GM06990 (cell line): ENCODE measurements around the gene ST6GALNAC3.

Experiments
- DNase-seq: peaks from one replicate; pipeline ENCODE4 v3.0.0-alpha.2; 2011; ENCODE audit not compliant: insufficient read length; ENCODE audit errors: extremely low read depth
- H3K27me3 ChIP-seq: replicated peaks from 2 replicates; pipeline ENCODE4 v1.6.0; 2011; ENCODE audit warnings: low read length; ENCODE audit not compliant: control insufficient read depth, insufficient read depth
- H3K36me3 ChIP-seq: 2 replicates; pipeline ENCODE4 v1.5.1; 2011; ENCODE audit warnings: low read length; ENCODE audit not compliant: control insufficient read depth, insufficient read depth
- H3K4me3 ChIP-seq: replicated peaks from 2 replicates; pipeline ENCODE4 v1.5.1; 2011; ENCODE audit warnings: low read depth, mild to moderate bottlenecking, control low read depth, low read length
- CTCF ChIP-seq: IDR thresholded peaks from 2 replicates; pipeline ENCODE4 v1.5.1; 2011; ENCODE audit warnings: low read length, control low read depth, mild to moderate bottlenecking, inconsistent platforms; ENCODE audit not compliant: insufficient read depth, poor library complexity, severe bottlenecking

ST6GALNAC3 gene

GRCh38 chr1:76225526-76225925 is 151.0 kb downstream of the ST6GALNAC3 start:
- DNase-seq, result no peak
- Histone ChIP-seq H3K36me3 (no peaks in the 10 kb centered on the region), H3K27me3 (no peaks in the 10 kb centered on the region), H3K4me3 (no peak overlapping the region)
- TF ChIP-seq CTCF, result no peak

- no peak overlapping the region for H3K4me3 ChIP-seq
- TF ChIP-seq CTCF, result no peak
- no peak for DNase-seq
- H3K27me3 ChIP-seq, result no peaks in the 10 kb centered on the region
- no peaks in the 10 kb centered on the region for H3K36me3 ChIP-seq
Observed at GRCh38 chr1:76227621-76228020, 153.1 kb downstream of the ST6GALNAC3 start.

GRCh38 chr1:76229279-76230005 is 154.9 kb downstream of the ST6GALNAC3 start:
- no peak for DNase-seq
- Histone ChIP-seq H3K27me3 (peaks cover 2% of the 10 kb centered on the region; the same call in 1 of the 2 replicates), H3K36me3 (no peaks in the 10 kb centered on the region), H3K4me3 (no peak overlapping the region)
- no peak for TF ChIP-seq CTCF

GRCh38 chr1:76230842-76231281 is 156.3 kb downstream of the ST6GALNAC3 start:
- no peaks in the 10 kb centered on the region for H3K36me3 ChIP-seq
- H3K4me3 ChIP-seq, result no peak overlapping the region
- peaks cover 2% of the 10 kb centered on the region; the same call in 1 of the 2 replicates for H3K27me3 ChIP-seq
- DNase-seq, result no peak
- no peak for TF ChIP-seq CTCF

GRCh38 chr1:76231320-76231719 is 156.8 kb downstream of the ST6GALNAC3 start:
- Histone ChIP-seq H3K4me3 (no peak overlapping the region), H3K36me3 (no peaks in the 10 kb centered on the region), H3K27me3 (peaks cover 2% of the 10 kb centered on the region; the same call in 1 of the 2 replicates)
- no peak for TF ChIP-seq CTCF
- DNase-seq, result no peak

GRCh38 chr1:76232666-76233065 is 158.1 kb downstream of the ST6GALNAC3 start:
- no peak for DNase-seq
- H3K27me3 ChIP-seq, result peaks cover 2% of the 10 kb centered on the region; the same call in 1 of the 2 replicates
- no peaks in the 10 kb centered on the region for H3K36me3 ChIP-seq
- TF ChIP-seq CTCF, result no peak
- H3K4me3 ChIP-seq, result no peak overlapping the region
